ENCODE measurements around the gene UBE2I.

The UBE2I gene

DNA sequence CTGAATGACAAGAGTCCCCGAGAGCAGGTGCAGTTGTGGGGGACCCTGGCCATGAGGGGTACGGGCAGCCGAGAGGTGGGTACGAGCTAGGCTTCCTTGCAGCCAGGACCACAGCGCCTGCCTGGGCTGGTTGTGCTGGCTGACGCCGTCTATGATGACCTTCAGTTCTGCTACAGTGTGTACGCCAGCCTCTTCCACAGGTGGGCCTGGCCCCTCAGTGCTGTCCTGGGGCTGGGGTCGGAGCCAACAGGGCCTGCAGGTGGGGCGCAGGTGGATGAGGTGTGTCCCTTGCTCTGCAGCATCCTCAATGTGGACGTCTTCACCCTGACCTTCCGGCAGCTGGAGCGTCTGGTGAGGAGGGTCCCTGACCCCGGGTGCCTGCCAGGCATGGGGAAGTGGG, 35.1 kb downstream of the UBE2I start:
- no peak for DNase-seq

DNA sequence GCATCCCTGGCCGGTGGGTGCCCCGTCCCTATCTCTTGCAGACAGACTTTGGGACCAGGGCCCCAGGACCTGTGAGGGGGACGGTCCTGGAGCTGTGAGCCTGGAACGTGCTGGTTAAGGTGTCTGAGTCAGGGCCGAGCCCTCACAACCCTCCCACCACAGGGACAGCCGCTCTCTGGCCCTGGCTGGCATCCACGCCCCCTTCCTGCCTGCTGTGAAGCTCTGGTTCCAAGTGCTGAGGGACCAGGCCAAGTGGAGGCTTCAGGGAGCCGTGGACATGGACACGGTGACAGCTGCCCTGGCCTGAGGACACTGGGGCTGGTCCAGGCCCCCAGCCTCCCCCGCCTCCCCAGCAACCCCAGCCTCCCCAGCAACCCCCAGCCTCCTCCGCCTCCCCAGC, 35.7 kb downstream of the UBE2I start:
- DNase-seq = no peak

DNA sequence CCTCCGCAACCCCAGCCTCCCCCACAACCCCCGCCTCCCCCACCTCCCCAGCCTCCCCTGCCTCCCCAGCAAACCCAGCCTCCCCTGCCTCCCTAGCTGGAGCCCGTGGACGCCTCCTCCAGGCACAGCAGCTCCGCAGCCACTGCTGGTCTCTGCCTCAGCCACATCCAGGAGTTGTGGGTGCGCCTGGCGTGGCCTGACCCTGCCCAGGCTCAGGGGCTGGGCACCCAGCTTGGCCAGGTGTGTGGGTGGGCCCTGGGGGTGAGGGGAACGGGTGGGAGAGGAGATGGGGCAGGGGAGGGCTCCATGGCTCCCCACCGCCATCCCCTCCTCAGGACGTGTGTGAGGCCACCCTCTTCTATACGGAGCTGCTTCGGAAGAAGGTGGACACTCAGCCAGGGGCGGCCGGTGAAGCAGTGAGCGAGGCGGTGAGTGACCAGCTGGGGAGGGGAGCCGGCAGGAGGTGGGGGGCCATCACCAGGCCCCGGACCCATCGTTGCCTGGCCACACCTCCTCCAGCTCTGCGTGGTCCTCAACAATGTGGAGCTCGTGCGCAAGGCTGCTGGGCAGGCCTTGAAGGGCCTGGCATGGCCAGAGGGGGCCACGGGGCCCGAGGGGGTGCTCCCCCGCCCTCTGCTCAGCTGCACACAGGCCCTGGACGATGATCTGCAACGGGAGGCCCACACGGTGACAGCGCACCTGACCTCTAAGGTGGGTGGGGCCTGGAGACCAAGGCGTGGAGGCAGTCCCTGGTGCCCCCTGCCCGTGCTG, 36.4 kb downstream of the UBE2I start:
- no peak for DNase-seq

DNA sequence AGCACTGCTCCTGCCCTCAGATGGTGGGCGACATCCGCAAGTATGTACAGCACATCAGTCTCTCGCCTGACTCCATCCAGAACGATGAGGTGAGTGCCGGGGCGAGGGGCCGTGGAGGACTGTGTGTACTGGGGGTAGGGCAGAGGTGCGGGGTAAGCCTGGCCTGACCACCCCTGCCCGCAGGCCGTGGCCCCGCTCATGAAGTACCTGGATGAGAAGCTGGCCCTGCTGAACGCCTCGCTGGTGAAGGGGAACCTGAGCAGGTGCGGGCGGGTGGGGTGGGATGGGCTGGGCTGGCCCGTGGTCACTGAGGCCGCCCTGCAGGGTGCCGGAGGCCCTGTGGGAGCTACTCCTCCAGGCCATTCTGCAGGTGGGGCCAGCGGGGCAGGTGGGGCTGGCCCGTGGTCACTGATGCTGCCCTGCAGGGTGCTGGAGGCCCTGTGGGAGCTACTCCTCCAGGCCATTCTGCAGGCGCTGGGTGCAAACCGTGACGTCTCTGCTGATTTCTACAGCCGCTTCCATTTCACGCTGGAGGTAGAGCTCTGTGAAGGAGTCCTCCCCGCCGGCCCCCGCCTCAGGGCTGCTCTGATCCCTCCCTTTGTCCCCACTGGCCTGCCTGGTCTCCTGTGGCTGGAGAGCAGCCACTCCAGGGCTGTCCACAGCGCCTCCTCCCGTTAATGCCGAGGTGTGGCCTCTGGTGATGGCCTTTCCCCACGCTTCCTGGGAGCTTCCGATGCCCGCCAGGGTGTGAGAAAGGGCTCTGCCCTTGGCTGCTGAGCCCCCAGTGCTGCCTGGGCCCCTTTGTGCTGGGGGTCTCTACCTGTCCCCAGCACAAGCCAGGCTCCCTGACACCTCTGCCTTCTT, 37.2 kb downstream of the UBE2I start:
- no peak for DNase-seq

DNA sequence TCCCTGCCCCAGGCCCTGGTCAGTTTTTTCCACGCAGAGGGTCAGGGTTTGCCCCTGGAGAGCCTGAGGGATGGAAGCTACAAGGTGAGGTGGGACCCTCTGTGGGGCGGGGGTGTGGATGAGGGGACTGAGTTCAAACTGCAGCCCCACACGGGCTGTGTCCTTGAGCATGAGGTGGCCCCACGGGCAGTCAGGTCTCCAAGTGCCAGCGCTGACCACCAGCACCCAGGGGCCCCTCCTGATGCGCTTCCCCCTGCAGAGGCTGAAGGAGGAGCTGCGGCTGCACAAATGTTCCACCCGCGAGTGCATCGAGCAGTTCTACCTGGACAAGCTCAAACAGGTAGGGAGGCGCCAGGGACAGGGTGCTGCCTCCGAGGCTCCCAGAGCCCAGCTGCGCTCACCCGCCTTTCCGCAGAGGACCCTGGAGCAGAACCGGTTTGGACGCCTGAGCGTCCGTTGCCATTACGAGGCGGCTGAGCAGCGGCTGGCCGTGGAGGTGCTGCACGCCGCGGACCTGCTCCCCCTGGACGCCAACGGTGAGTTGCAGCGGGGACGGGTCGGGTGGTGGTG, 37.9 kb downstream of the UBE2I start:
- no peak for DNase-seq

DNA sequence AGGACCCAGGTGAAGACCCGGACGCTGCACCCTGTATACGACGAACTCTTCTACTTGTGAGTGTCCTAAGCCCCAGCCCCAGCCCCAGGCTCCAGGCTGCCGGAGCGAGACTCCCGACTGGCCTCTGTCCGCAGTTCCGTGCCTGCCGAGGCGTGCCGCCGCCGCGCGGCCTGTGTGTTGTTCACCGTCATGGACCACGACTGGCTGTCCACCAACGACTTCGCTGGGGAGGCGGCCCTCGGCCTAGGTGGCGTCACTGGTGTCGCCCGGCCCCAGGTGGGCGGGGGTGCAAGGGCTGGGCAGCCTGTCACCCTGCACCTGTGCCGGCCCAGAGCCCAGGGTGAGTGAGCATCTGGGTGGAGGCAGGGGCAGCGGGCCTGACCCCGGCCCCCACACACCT, 38.5 kb downstream of the UBE2I start:
- DNase-seq = no peak

DNA sequence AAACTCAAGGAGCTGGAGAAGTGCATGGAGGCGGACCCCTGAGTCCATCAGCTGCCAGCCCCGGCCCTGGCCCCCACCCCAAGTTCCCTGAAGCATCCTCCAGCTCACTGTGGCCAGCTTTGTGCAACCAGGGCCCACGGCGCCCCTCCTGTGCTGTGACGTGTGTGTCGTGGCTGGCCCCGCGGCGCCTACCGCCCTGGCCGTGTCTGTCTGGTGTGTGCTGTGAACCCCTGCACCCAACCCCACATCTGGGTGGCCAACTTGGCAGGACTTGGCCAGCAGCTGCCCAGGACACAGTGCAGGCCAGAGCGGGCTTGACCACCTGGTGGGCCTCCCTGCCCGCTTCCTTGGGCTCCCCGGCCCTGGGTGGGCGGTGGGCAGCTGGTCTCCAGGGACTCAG, 39.0 kb downstream of the UBE2I start:
- DNase-seq = no peak

DNA sequence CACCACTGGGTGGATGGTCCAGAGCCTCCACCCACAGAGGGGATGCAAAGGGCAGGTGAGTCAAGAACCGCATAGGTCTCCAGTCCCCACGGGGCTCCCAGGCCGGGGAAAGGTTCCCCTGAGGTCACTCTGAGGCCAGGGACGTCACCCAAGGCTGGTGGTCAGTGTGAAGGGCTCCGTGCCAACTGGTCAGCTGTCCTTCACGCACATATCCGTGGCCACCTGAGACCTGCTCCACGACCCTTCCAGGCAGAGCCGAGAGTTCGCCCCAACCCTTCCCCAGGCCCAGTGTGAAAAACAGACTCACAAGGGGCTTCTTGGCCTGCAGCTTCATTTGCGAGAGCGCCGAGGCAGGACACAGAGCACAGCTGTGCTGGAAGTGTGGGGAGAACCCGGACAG, 39.5 kb downstream of the UBE2I start:
- DNase-seq = no peak

DNA sequence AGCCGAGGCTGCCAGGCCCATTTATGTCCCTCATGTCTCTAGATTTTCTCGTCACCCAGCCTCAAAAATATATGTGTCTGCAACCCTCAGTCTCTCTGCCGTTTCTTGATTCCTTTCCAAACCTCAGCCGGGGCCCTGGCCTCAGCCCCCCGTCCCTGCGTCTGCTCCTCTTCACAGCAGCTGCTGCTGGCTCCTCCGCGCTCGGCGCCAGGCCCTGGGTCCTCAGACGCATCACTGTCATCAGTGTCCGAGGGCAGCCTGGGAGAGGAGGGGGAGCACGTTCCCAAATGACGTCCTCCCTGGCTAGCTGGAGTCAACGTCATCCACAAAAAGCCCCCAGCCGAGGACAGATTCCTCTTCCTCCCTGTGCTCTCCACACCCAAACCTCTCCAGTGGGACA, 39.9 kb downstream of the UBE2I start:
- DNase-seq = no peak

DNA sequence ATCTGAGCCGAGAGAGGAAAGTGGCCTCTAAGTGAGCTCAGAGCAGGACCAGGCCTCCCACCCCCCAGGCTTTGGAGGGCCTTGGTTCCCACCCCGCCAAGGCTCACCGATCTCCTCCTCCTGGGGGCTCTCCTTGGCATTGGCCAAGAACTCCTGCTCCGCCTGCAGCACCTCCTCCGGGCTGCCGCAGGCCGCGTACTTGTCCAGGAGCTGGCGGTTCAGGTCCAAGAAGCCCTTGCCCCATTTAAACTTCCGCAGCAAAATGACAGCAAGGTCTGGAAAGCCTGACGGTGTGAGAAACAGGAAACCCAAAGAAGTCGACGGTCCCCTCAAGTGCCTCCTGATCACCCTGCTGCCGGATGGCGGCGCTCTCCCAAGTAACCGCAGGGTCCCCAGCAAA, 40.5 kb downstream of the UBE2I start:
- DNase-seq = no peak

DNA sequence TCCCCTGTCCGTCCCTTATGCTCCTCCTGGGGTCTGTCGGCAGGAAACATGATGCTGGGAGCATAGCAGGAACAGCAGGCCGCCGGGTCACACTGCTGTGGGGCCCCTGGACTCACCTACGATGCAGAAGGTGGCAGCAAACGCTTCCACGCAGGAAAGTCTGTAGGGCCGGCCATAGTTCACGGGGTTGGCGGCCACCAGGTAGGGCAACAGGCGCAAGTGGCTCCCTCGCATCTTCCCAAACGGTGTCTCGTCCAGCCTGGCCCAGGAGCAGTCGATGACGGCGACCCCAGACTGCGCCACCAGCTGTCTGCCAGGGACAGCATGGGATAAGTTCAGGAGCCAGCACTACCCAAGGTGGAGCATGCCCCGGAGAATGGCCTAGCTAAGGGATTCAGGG, 41.3 kb downstream of the UBE2I start:
- DNase-seq = no peak

DNA sequence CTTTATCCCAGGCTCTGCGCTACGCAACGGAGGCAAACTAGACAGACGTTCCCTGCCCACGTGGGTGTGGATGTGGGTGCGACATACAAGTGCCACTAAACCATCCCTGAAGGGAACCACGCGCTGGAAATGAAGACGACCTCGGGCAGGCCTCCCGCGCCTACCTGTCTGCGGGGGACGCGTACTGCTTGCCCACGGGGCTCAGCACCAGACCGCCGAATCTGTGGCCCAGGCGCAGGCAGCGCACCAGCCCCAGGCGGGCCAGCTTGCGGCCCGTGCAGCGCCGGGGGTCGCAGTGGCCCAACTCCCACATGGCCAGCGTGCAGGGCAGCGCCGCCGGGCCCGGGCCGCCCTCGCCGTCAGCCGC, 41.8 kb downstream of the UBE2I start:
- DNase-seq = no peak

DNA sequence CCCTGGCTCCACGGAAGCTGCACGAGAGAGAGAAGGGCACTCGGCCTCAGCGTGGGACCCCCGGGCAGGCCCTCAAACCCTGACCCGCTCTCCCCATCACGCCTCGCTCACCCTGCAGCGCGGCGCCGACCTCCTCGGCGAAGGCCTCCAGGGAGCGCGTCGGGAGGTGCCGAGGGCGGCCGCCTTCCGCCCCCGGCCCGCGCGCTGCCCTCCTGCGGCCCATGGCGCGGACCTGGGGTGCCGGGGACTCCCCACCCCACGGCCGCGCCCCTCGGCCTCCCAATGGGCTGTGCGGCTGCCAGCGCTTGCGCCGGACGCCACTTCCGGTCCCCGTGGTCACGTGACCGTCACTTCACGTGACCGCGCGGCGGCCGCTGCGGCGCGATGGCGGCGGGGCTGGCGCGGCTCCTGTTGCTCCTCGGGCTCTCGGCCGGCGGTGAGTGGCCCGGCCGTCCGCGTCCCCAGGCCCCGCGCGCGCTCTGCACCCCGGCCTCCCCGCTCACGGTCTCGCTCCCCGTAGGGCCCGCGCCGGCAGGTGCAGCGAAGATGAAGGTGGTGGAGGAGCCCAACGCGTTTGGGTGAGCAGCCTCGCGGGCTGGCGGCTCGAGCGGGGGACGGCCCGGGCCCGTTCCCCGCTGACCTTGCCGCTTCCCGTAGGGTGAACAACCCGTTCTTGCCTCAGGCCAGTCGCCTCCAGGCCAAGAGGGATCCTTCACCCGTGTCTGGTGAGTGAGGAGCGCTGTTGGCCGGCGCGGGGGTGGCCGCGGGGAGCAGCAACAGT, 42.3 kb downstream of the UBE2I start, which contains the start of the genes GNPTG and TSR3:
Gene GNPTG (plus strand): TSS at position 350 of the 781 bp plus-strand sequence. CDS start 35 bp downstream, at position 385.
Gene TSR3 (minus strand): TSS at position 297 of the 781 bp plus-strand sequence. CDS start 74 bp downstream, at position 223.
- peak; percentile 83 for DNase-seq

DNA sequence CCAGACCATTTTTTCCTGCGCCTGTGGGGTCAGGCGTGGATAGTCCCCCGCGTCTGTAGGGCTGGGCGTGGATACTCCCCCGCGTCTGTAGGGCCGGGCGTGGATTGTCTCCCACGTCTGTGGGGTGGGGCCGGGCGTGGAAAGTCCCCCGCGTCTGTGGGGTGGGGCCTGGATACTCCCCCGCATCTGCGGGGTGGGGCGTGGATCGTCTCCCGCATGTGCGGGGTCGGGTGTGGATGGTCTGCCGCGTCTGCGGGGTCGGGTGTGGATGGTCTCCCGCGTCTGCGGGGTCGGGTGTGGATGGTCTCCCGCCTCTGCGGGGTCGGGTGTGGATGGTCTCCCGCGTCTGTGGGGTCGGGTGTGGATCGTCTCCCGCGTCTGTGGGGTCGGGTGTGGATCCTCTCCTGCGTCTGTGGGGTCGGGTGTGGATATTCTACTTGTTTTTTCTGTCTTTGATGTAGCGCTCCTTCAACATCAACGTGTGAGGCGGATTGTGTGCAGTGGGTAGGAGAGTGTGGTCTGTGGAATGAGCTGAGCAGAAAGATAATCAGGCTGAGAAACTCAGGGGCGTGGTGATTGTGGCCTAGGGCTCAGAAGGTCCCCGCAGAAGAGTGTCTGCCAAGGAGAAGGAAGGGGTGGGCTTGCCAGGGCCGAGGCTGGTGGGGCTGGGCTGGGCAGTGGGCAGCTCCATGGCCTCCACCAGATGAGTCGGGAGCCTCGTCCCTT, 45.5 kb downstream of the UBE2I start:
- DNase-seq = no peak

DNA sequence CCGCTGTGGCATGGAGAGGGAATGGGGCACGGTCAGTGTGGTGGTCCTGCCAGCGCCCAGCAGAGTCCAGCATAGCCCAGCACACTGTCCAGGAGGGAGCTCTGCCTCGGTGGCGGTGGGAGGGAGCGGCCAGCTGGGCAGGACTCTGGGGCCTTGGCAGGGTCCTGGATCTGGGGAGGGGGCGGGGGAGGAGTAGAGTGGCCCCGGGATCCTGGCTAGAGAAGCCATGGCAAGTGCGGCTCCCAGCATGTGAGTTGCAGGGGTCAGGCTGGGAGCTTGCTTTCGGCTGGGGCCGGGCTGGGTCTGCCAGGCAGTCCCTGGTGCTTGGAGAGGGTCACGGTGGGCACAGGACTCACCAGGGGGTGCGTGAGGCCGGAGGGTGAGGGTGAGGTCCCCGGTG, 46.2 kb downstream of the UBE2I start:
- DNase-seq = no peak

DNA sequence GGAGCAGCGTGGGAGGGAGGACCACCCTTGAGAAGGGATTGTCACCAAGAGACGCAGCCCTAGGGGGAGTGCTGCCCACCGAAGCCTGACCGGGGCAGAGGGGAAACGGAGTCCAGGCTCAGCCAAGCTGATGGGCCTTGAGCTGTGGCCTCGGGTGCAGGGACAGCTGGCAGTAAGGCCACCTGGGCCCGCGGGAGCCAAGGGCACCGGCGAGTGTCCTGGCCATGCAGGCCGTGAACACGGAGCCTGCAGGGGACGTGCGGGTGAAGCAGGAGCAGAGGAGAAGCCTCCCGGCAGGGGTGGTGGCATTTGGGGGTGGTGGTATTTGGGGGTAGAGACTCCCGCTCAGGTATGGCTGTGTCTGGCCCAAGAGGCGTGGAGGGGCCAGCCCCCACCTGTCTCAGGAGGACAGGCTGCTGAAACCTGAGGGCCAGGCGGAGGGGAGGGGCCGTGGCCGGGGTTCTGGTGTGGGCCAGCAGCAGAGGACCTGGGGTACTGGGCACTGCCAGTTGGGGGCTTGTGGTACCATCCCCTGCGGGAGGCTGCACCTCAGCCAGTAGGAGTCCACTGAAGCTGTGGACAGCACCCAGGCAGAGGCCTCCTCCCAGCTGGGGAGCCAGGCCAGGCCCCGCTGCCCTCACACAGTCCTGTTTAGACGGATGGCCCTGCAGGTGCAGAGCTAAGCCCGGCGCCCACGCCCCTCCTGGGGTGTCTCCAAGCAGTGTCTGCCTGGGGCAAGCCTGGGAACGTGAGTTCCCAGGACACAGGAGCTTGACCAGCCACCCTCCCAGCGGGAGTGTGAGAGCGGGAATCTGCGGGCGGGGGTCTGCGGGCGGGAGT, 46.8 kb downstream of the UBE2I start:
- no peak for DNase-seq

DNA sequence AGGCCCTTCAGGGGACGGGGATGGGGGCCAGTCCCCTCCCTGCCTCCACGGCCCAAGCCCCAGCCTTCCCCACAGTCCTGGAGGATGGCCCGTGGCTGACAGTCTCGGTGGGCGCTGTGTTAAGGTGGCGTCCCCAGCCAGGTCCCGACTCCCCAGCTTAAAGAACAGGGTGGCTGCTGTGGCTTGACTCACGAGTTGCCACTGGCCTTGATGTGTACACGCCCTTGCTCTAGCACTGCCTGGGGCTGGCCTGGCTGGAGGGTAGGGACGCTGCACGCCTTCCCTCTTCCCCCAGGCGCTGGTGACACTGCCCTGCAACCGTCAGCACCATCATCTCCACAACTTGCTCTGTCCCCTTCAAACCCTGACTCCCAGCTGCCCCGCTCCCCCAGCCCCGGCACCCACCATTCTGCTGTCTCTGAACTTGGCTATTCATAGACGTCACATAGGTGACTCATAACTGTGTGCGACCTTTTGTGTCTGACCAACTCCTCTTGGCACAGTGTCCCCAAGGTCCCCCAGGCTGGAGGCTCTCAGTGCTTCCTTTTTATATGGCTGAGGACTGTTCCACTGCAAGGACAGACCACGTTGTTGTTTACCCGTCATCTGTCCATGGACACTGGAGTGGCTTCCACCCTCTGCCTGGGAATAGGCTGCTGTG, 48.6 kb downstream of the UBE2I start:
- DNase-seq = no peak

DNA sequence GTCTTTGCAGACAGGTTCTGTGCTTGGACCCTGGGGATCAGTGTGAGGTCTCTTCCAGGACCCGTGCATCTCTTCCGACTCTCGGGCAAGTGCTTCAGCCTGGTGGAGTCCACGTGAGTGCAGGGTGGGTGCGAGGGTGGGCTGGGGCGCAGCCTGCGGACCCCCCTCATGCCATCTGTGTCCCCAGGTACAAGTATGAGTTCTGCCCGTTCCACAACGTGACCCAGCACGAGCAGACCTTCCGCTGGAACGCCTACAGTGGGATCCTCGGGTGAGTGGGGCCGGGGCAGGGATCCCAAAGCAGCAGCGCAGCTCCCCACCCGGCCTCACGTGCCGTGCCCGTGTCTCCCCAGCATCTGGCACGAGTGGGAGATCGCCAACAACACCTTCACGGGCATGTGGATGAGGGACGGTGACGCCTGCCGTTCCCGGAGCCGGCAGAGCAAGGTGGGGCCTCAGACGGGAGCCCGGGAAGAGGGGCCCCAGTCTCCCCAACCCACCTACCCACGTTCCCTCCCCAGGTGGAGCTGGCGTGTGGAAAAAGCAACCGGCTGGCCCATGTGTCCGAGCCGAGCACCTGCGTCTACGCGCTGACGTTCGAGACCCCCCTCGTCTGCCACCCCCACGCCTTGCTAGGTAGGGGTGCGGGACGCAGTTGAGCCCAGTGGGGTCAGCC, 52.4 kb downstream of the UBE2I start:
- DNase-seq = no peak

DNA sequence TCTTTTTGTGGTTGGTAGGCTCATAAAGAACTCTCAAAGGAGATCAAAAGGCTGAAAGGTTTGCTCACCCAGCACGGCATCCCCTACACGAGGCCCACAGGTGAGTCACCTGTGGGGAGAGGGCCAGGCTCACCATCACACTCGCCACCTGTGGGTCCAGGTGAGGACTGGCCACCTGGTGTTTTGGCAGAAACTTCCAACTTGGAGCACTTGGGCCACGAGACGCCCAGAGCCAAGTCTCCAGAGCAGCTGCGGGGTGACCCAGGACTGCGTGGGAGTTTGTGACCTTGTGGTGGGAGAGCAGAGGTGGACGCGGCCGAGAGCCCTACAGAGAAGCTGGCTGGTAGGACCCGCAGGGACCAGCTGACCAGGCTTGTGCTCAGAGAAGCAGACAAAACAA, 53.4 kb downstream of the UBE2I start:
- DNase-seq = no peak

DNA sequence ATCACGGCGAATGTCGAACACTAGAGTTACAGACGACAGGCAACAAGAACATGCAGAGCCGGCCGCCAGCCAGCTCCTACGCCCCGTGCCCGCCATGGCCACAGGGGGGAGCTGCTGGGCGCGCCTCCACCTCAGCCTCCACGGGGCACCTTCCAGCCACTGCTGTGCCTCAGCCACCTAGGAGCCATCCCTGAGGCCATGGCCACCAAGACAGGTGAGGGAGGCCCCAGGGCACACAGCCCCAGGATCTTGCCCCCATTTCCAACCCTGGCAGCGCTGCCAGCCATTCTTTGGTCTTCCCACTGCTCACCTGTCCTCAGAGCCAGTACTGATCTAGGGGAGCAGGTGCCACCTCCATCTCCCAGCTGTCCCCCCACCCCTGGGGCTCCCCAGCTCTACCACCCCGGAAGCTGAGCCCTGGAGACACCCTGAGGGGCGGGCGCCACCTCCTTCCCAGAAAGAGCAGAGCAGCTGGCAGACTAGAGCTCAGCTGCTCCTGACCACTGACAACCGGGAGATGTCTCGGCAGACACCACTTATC, 54.1 kb downstream of the UBE2I start:
- peak; percentile 70 for DNase-seq
